ENCODE data around the gene NUCB1. TPM values are rescaled to one million over a fixed set of nuclear protein-coding genes. Genes with fewer than 3 reads are reported as not detected.
A peak's percentile ranks its signal among the peaks of the same experiment; 100 is the strongest.
"Not testable (repeated sequence)": the region's sequence is repeated elsewhere in the genome, so short reads cannot be mapped to it uniquely, and the experiment has no call there.

NUCB1 gene
- total RNA-seq, 1 donor from 2014 or later: 164 TPM

GRCh38 chr19:48922548-48923490 lies 22.7 kb downstream of the NUCB1 start:
- H3K27ac Mint-ChIP-seq (ENCODE audit: unreplicated experiment): no peak overlapping the region

GRCh38 chr19:48925240-48925843 lies 25.2 kb downstream of the NUCB1 start:
- H3K4me1 ChIP-seq (ENCODE audit: insufficient read depth, low read length): peaks cover 20% of the 10 kb centered on the region
- H3K36me3 ChIP-seq (ENCODE audit: insufficient read depth, low read length): peaks cover 3% of the 10 kb centered on the region
- H3K27ac ChIP-seq (ENCODE audit: low read depth, low read length): no peak overlapping the region
- no peaks in the 10 kb centered on the region for H3K9me3 ChIP-seq (ENCODE audit: insufficient read depth, low read depth, low read length)
- no peaks in the 10 kb centered on the region for H4K20me1 ChIP-seq (ENCODE audit: insufficient read depth, low read length)
- no peak overlapping the region for H3K4me2 ChIP-seq (ENCODE audit: low read length)
- H3K4me3 ChIP-seq (ENCODE audit: insufficient read depth, low read depth, low read length): no peak overlapping the region
- H3K9me3 Mint-ChIP-seq (ENCODE audit: unreplicated experiment): no peaks in the 10 kb centered on the region
- H3K4me3 Mint-ChIP-seq (ENCODE audit: unreplicated experiment): no peak overlapping the region
- H3K9ac ChIP-seq (ENCODE audit: low read length): no peak overlapping the region
- FAIRE-seq (no peak), DNase-seq (ENCODE audit: low read depth) (peak; percentile 88)
- H3K79me2 ChIP-seq (ENCODE audit: insufficient read depth, low read length): no peaks in the 10 kb centered on the region
- peaks cover 2% of the 10 kb centered on the region for H3K4me1 Mint-ChIP-seq (ENCODE audit: low read depth, unreplicated experiment)
- no peaks in the 10 kb centered on the region for H3K27me3 Mint-ChIP-seq (ENCODE audit: low read depth, unreplicated experiment)
- H3K36me3 Mint-ChIP-seq (ENCODE audit: low read depth, unreplicated experiment): peaks cover 3% of the 10 kb centered on the region
- TF ChIP-seq, protein P1, sequence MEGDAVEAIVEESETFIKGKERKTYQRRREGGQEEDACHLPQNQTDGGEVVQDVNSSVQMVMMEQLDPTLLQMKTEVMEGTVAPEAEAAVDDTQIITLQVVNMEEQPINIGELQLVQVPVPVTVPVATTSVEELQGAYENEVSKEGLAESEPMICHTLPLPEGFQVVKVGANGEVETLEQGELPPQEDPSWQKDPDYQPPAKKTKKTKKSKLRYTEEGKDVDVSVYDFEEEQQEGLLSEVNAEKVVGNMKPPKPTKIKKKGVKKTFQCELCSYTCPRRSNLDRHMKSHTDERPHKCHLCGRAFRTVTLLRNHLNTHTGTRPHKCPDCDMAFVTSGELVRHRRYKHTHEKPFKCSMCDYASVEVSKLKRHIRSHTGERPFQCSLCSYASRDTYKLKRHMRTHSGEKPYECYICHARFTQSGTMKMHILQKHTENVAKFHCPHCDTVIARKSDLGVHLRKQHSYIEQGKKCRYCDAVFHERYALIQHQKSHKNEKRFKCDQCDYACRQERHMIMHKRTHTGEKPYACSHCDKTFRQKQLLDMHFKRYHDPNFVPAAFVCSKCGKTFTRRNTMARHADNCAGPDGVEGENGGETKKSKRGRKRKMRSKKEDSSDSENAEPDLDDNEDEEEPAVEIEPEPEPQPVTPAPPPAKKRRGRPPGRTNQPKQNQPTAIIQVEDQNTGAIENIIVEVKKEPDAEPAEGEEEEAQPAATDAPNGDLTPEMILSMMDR (IDR thresholded peaks at IDR 0.05; ENCODE audit: insufficient read depth, low read depth, low read length): no peak
- no peak for TF ChIP-seq EZH2 (IDR thresholded peaks at IDR 0.05; ENCODE audit: insufficient read depth, low read length)
- no peak overlapping the region for H2AFZ ChIP-seq (ENCODE audit: low read depth, low read length)
- no peak overlapping the region for H3K27ac Mint-ChIP-seq (ENCODE audit: unreplicated experiment)
- no peaks in the 10 kb centered on the region for H3K27me3 ChIP-seq (ENCODE audit: insufficient read depth, low read length)

More at GRCh38 chr19:48922548-48923490, 22.7 kb downstream of the NUCB1 start:
- H3K4me1 Mint-ChIP-seq (ENCODE audit: low read depth, unreplicated experiment): peaks cover 2% of the 10 kb centered on the region
- peaks cover 11% of the 10 kb centered on the region for H3K36me3 Mint-ChIP-seq (ENCODE audit: low read depth, unreplicated experiment)
- Histone ChIP-seq H3K79me2 (ENCODE audit: insufficient read depth, low read length) (no peaks in the 10 kb centered on the region), H2AFZ (ENCODE audit: low read depth, low read length) (no peak overlapping the region), H3K9me3 (ENCODE audit: insufficient read depth, low read depth, low read length) (no peaks in the 10 kb centered on the region), H3K36me3 (ENCODE audit: insufficient read depth, low read length) (peaks cover 3% of the 10 kb centered on the region), H4K20me1 (ENCODE audit: insufficient read depth, low read length) (no peaks in the 10 kb centered on the region), H3K27me3 (ENCODE audit: insufficient read depth, low read length) (no peaks in the 10 kb centered on the region), H3K4me3 (ENCODE audit: insufficient read depth, low read depth, low read length) (no peak overlapping the region), H3K9ac (ENCODE audit: low read length) (no peak overlapping the region), H3K27ac (ENCODE audit: low read depth, low read length) (no peak overlapping the region), H3K4me2 (ENCODE audit: low read length) (no peak overlapping the region), H3K4me1 (ENCODE audit: insufficient read depth, low read length) (peaks cover 20% of the 10 kb centered on the region)
- no peak overlapping the region for H3K4me3 Mint-ChIP-seq (ENCODE audit: unreplicated experiment)
- no peaks in the 10 kb centered on the region for H3K27me3 Mint-ChIP-seq (ENCODE audit: low read depth, unreplicated experiment)
- TF ChIP-seq, protein P1 (IDR thresholded peaks at IDR 0.05; ENCODE audit: insufficient read depth, low read depth, low read length): no peak
- TF ChIP-seq EZH2 (IDR thresholded peaks at IDR 0.05; ENCODE audit: insufficient read depth, low read length): no peak
- FAIRE-seq (no peak), DNase-seq (ENCODE audit: low read depth) (no peak)
- H3K9me3 Mint-ChIP-seq (ENCODE audit: unreplicated experiment): no peaks in the 10 kb centered on the region

GRCh38 chr19:48925890-48926289 lies 25.8 kb downstream of the NUCB1 start:
- H3K9ac ChIP-seq (ENCODE audit: low read length); H3K27me3 ChIP-seq (ENCODE audit: insufficient read depth, low read length); H4K20me1 ChIP-seq (ENCODE audit: insufficient read depth, low read length); H3K36me3 Mint-ChIP-seq (ENCODE audit: low read depth, unreplicated experiment); H3K4me3 ChIP-seq (ENCODE audit: insufficient read depth, low read depth, low read length); H3K27ac Mint-ChIP-seq (ENCODE audit: unreplicated experiment); H3K4me1 Mint-ChIP-seq (ENCODE audit: low read depth, unreplicated experiment); FAIRE-seq; H3K27me3 Mint-ChIP-seq (ENCODE audit: low read depth, unreplicated experiment); H3K9me3 Mint-ChIP-seq (ENCODE audit: unreplicated experiment); H3K36me3 ChIP-seq (ENCODE audit: insufficient read depth, low read length); H3K27ac ChIP-seq (ENCODE audit: low read depth, low read length); H3K4me3 Mint-ChIP-seq (ENCODE audit: unreplicated experiment); H3K4me2 ChIP-seq (ENCODE audit: low read length); H3K79me2 ChIP-seq (ENCODE audit: insufficient read depth, low read length); H2AFZ ChIP-seq (ENCODE audit: low read depth, low read length); H3K9me3 ChIP-seq (ENCODE audit: insufficient read depth, low read depth, low read length); DNase-seq (ENCODE audit: low read depth): not testable (repeated sequence)
- H3K4me1 ChIP-seq (ENCODE audit: insufficient read depth, low read length): peaks cover 20% of the 10 kb centered on the region
